IMR-90 (cell line): ENCODE results near the gene MBNL3. TPM values are rescaled to one million over a fixed set of nuclear protein-coding genes. Genes with fewer than 3 reads are reported as not detected.

Source experiments
- ATAC-seq: fragments of 200-7000 bp; cut with Tn5 transposase; 2 replicates; pipeline ENCODE4 v1.9.1; 2020; ENCODE audit warnings: low read depth, mild to moderate bottlenecking, moderate library complexity
- BruUV-seq: library from RNA; stranded (reverse); fragments of 400-500 nt; replicated peaks from 2 replicates; lab custom pipeline; 2021; lab: Mats Ljungman, UMichigan
- CTCF ChIA-PET: fragments of 300-600 bp; formaldehyde crosslinking; extraction: SDS; loops from one replicate; lab custom pipeline; 2021; ENCODE audit warnings: antibody characterized with exemption; lab: Yijun Ruan, JAX
- POLR2A ChIA-PET: fragments of 300-600 bp; sonication (Branson Sonifier 250); formaldehyde crosslinking; loops from one replicate; lab custom pipeline; 2022; ENCODE audit warnings: antibody characterized with exemption; ENCODE audit not compliant: unreplicated experiment; lab: Charles Lee
- DNase-seq: peaks from one replicate; pipeline ENCODE4 v3.0.0; 2013
- H2AFZ ChIP-seq: replicated peaks from 2 replicates; pipeline ENCODE3; 2013; ENCODE audit warnings: low read length, mild to moderate bottlenecking; ENCODE audit not compliant: poor library complexity
- H2AK5ac ChIP-seq: 2 replicates; pipeline ENCODE4 v1.6.1; 2013; ENCODE audit warnings: low read depth, low read length, inconsistent platforms
- H2AK9ac ChIP-seq: replicated peaks from 2 replicates; pipeline ENCODE3; 2013; ENCODE audit warnings: mild to moderate bottlenecking, low read depth, low read length, moderate library complexity; ENCODE audit not compliant: poor library complexity
- H2BK120ac ChIP-seq: 2 replicates; pipeline ENCODE4 v1.6.1; 2013; ENCODE audit warnings: low read depth, low read length, inconsistent platforms
- H2BK15ac ChIP-seq: 3 replicates; pipeline ENCODE4 v1.6.1; 2013; ENCODE audit warnings: low read depth, low read length, inconsistent platforms
- H2BK20ac ChIP-seq: 2 replicates; pipeline ENCODE4 v1.6.1; 2013; ENCODE audit warnings: low read depth, mild to moderate bottlenecking, inconsistent platforms, low read length, moderate library complexity
- H2BK5ac ChIP-seq: 2 replicates; pipeline ENCODE4 v1.6.1; 2013; ENCODE audit warnings: mild to moderate bottlenecking, low read depth, low read length, inconsistent platforms; ENCODE audit not compliant: poor library complexity, severe bottlenecking
- H3K14ac ChIP-seq: replicated peaks from 2 replicates; pipeline ENCODE4 v1.6.1; 2013; ENCODE audit warnings: low read depth, low read length, inconsistent platforms
- H3K18ac ChIP-seq: 2 replicates; pipeline ENCODE4 v1.6.1; 2013; ENCODE audit warnings: low read depth, low read length, control low read depth
- H3K23ac ChIP-seq: 2 replicates; pipeline ENCODE4 v1.6.1; 2013; ENCODE audit warnings: low read depth, low read length, inconsistent platforms
- H3K27ac ChIP-seq: 2 replicates; pipeline ENCODE4 v1.5.1; 2013; ENCODE audit warnings: mild to moderate bottlenecking, control low read depth, low read length; ENCODE audit not compliant: insufficient read depth
- H3K27me3 ChIP-seq: 2 replicates; pipeline ENCODE4 v1.6.1; 2013; ENCODE audit warnings: low read length; ENCODE audit not compliant: control insufficient read depth, insufficient read depth
- H3K36me3 ChIP-seq: 2 replicates; pipeline ENCODE4 v1.6.1; 2013; ENCODE audit warnings: low read length, mixed read lengths; ENCODE audit not compliant: control insufficient read depth, insufficient read depth
- H3K4ac ChIP-seq: 2 replicates; pipeline ENCODE4 v1.6.1; 2013; ENCODE audit warnings: low read depth, low read length, inconsistent platforms
- H3K4me1 ChIP-seq: 2 replicates; pipeline ENCODE4 v1.6.1; 2013; ENCODE audit warnings: low read length, mixed read lengths; ENCODE audit not compliant: control insufficient read depth, insufficient read depth
- H3K4me2 ChIP-seq: 2 replicates; pipeline ENCODE4 v1.6.1; 2013; ENCODE audit warnings: low read depth, mild to moderate bottlenecking, control low read depth, low read length, moderate library complexity
- H3K4me3 ChIP-seq: 2 replicates; pipeline ENCODE4 v1.5.1; 2013; ENCODE audit warnings: low read depth, mild to moderate bottlenecking, control low read depth, low read length, moderate library complexity; ENCODE audit not compliant: insufficient read depth
- H3K56ac ChIP-seq: 2 replicates; pipeline ENCODE4 v1.6.1; 2013; ENCODE audit warnings: low read length, inconsistent platforms; ENCODE audit not compliant: insufficient read depth; ENCODE audit errors: extremely low read depth
- H3K79me1 ChIP-seq, 2 experiments: 2 replicates each; pipeline ENCODE4 v1.6.1; 2013; ENCODE audit warnings: low read length in 2 of 2, inconsistent platforms in 1 of 2, low read depth in 1 of 2
- H3K9ac ChIP-seq: 2 replicates; pipeline ENCODE4 v1.6.1; 2013; ENCODE audit warnings: low read depth, low read length, control low read depth
- H3K9me1 ChIP-seq: 2 replicates; pipeline ENCODE4 v1.6.1; 2013; ENCODE audit warnings: low read length, inconsistent platforms; ENCODE audit not compliant: insufficient read depth
- H3K9me3 ChIP-seq: 2 replicates; pipeline ENCODE4 v1.6.1; 2013; ENCODE audit warnings: low read length; ENCODE audit not compliant: control insufficient read depth, insufficient read depth
- H4K20me1 ChIP-seq: 2 replicates; pipeline ENCODE4 v1.6.1; 2013; ENCODE audit warnings: low read length, inconsistent platforms; ENCODE audit not compliant: insufficient read depth
- H4K5ac ChIP-seq: 2 replicates; pipeline ENCODE4 v1.6.1; 2013; ENCODE audit warnings: mild to moderate bottlenecking, low read depth, low read length, control low read depth
- H4K8ac ChIP-seq, 2 experiments: 2 replicates each; pipeline ENCODE4 v1.6.1; 2013; ENCODE audit warnings: low read depth in 2 of 2, low read length in 2 of 2, control low read depth in 1 of 2, inconsistent platforms in 1 of 2
- H4K91ac ChIP-seq: 2 replicates; pipeline ENCODE4 v1.6.1; 2013; ENCODE audit warnings: low read depth, low read length, inconsistent platforms; ENCODE audit not compliant: insufficient read depth
- BHLHE40 ChIP-seq: fragments of 150-350 bp; IDR thresholded peaks from 2 replicates; pipeline ENCODE4 v1.6.1; 2016; ENCODE audit warnings: mild to moderate bottlenecking, low read depth, low read length
- CEBPB ChIP-seq: IDR thresholded peaks from 2 replicates; pipeline ENCODE4 v1.6.1; 2012; ENCODE audit warnings: low read depth, low read length, improper control_type of control experiment
- CHD1 ChIP-seq: IDR thresholded peaks from 2 replicates; pipeline ENCODE4 v1.6.1; 2012; ENCODE audit warnings: low read depth, low read length, improper control_type of control experiment
- CTCF ChIP-seq: conservative IDR thresholded peaks from 2 replicates; pipeline ENCODE4 v1.5.1; 2012; ENCODE audit warnings: mild to moderate bottlenecking, low read depth, low read length, improper control_type of control experiment
- FOS ChIP-seq: fragments of 150-350 bp; IDR thresholded peaks from 2 replicates; pipeline ENCODE4 v1.6.1; 2016; ENCODE audit warnings: low read depth, low read length
- MAFK ChIP-seq: IDR thresholded peaks from 2 replicates; pipeline ENCODE4 v1.6.1; 2012; ENCODE audit warnings: low read depth, low read length, improper control_type of control experiment
- MAZ ChIP-seq: IDR thresholded peaks from 2 replicates; pipeline ENCODE4 v1.6.1; 2012; ENCODE audit warnings: low read depth, mild to moderate bottlenecking, low read length, improper control_type of control experiment, moderate library complexity, borderline replicate concordance
- MXI1 ChIP-seq: IDR thresholded peaks from 2 replicates; pipeline ENCODE4 v1.6.1; 2012; ENCODE audit warnings: low read depth, mild to moderate bottlenecking, low read length, moderate library complexity, borderline replicate concordance
- NFE2L2 ChIP-seq: fragments of 150-350 bp; IDR thresholded peaks from 2 replicates; pipeline ENCODE4 v1.6.1; 2016; ENCODE audit warnings: low read depth, mild to moderate bottlenecking, low read length
- POLR2A ChIP-seq: IDR thresholded peaks from 2 replicates; pipeline ENCODE4 v1.6.1; 2012; ENCODE audit warnings: mild to moderate bottlenecking, low read depth, low read length
- RAD21 ChIP-seq: IDR thresholded peaks from 2 replicates; pipeline ENCODE4 v1.6.1; 2012; ENCODE audit warnings: low read length, improper control_type of control experiment
- RCOR1 ChIP-seq: IDR thresholded peaks from 2 replicates; pipeline ENCODE4 v1.6.1; 2012; ENCODE audit warnings: mild to moderate bottlenecking, low read length, improper control_type of control experiment; ENCODE audit not compliant: insufficient replicate concordance
- RFX5 ChIP-seq: IDR thresholded peaks from 2 replicates; pipeline ENCODE4 v1.8.0; 2012; ENCODE audit warnings: low read depth, mild to moderate bottlenecking, low read length, moderate library complexity
- SMC3 ChIP-seq: fragments of 150-350 bp; IDR thresholded peaks from 2 replicates; pipeline ENCODE4 v1.6.1; 2016; ENCODE audit warnings: low read depth, mild to moderate bottlenecking, antibody characterized with exemption, low read length, moderate library complexity
- USF2 ChIP-seq: fragments of 150-350 bp; IDR thresholded peaks from 2 replicates; pipeline ENCODE4 v1.6.1; 2017; ENCODE audit warnings: mild to moderate bottlenecking, antibody characterized with exemption, low read length, low read depth
- WGBS, 2 experiments: methylation state at CpG; one replicate each; pipeline versions ENCODE4 v1.1.5 to v1.1.7; 2013; ENCODE audit warnings: missing lambda C conversion rate in 2 of 2; ENCODE audit not compliant: insufficient read length in 1 of 2; ENCODE audit errors: extremely low coverage in 2 of 2; 5-methylcytosine and 5-hydroxymethylcytosine counted together
- dilution Hi-C: fragments of 300-500 bp; cut with HindIII; formaldehyde crosslinking; loops from one replicate; pipeline ENCODE4 v1.14.3; 2018; ENCODE audit warnings: low sequenced_read_pairs; ENCODE audit not compliant: unreplicated experiment
- in situ Hi-C: fragments of 300-500 bp; cut with MboI; formaldehyde crosslinking; loops from 3 replicates; pipeline ENCODE4 v1.14.3; 2019; ENCODE audit warnings: low sequenced_read_pairs, inconsistent platforms, mixed read lengths
- intact Hi-C: fragments of 100-400 bp; cut with micrococcal nuclease; formaldehyde crosslinking; loops from 2 replicates; pipeline ENCODE4 v1.10.0; 2022
- polyA plus RNA-seq, 3 experiments: library from polyadenylated mRNA; depleted of rRNA; stranded (reverse); fragments of >200 nt; gene quantifications; 2 replicates each; pipeline ENCODE4 v1.2.3, GENCODE V29; 2012; ENCODE audit warnings: low replicate concordance in 1 of 3
- total RNA-seq: library from RNA; depleted of rRNA; stranded (reverse); fragments of >200 nt; gene quantifications from 2 replicates; pipeline ENCODE4 v1.2.3, GENCODE V29; 2012
- TF ChIP-seq, protein P1 (sequence below): fragments of 150-350 bp; IDR thresholded peaks from 2 replicates; pipeline ENCODE4 v1.6.1; 2016; ENCODE audit warnings: low read depth, mild to moderate bottlenecking, low read length, moderate library complexity, borderline replicate concordance

MBNL3 gene
- total and polyA plus RNA-seq, 2 of the 4 experiments (the other 2 are of a cell fraction): 0.32 to 1.1 TPM

GRCh38 chrX:132330156-132330729 lies 158.6 kb downstream of the MBNL3 start:
- no peaks in the 10 kb centered on the region for H4K20me1 ChIP-seq
- H4K8ac ChIP-seq: no peak overlapping the region
- H3K4me1 ChIP-seq: no peaks in the 10 kb centered on the region
- H2BK15ac ChIP-seq: no peak overlapping the region
- no peaks in the 10 kb centered on the region for H3K9me1 ChIP-seq
- no peak overlapping the region for H3K18ac ChIP-seq
- H2AFZ ChIP-seq: no peak overlapping the region
- no peak overlapping the region for H4K91ac ChIP-seq
- dilution Hi-C loops: no loop called here
- no peak overlapping the region for H3K4ac ChIP-seq
- peaks cover 2% of the 10 kb centered on the region; the same call in 1 of the 2 replicates for H3K9me3 ChIP-seq
- no peak overlapping the region for H3K27ac ChIP-seq
- no peaks in the 10 kb centered on the region for H3K79me1 ChIP-seq
- no peak overlapping the region for H2AK5ac ChIP-seq
- no peak overlapping the region for H3K56ac ChIP-seq
- in situ Hi-C loops: no loop called here
- BruUV-seq: no TSS peak
- no peak overlapping the region for H3K4me2 ChIP-seq
- no peak overlapping the region for H3K14ac ChIP-seq
- POLR2A ChIA-PET: no interaction called here
- CTCF ChIA-PET: no interaction called here
- WGBS, 2 experiments: no CpG with 5 or more reads among the region's 2 CpGs
- no peak overlapping the region for H3K9ac ChIP-seq
- no peak overlapping the region for H2BK5ac ChIP-seq
- intact Hi-C loops: no loop called here
- DNase-seq (no peak), ATAC-seq (no peak)
- no peaks in the 10 kb centered on the region for H3K36me3 ChIP-seq
- no peak overlapping the region for H3K23ac ChIP-seq
- H2BK120ac ChIP-seq: no peak overlapping the region
- H2AK9ac ChIP-seq: no peak overlapping the region
- H3K27me3 ChIP-seq: no peaks in the 10 kb centered on the region; the same call in 1 of the 2 replicates
- H4K5ac ChIP-seq: no peak overlapping the region
- no peak for TF ChIP-seq MXI1
- no peak for TF ChIP-seq SMC3
- TF ChIP-seq RFX5: no peak
- TF ChIP-seq NFE2L2: no peak
- TF ChIP-seq USF2: no peak
- no peak for TF ChIP-seq CEBPB
- TF ChIP-seq RAD21: no peak
- no peak for TF ChIP-seq CHD1
- TF ChIP-seq, protein P1, sequence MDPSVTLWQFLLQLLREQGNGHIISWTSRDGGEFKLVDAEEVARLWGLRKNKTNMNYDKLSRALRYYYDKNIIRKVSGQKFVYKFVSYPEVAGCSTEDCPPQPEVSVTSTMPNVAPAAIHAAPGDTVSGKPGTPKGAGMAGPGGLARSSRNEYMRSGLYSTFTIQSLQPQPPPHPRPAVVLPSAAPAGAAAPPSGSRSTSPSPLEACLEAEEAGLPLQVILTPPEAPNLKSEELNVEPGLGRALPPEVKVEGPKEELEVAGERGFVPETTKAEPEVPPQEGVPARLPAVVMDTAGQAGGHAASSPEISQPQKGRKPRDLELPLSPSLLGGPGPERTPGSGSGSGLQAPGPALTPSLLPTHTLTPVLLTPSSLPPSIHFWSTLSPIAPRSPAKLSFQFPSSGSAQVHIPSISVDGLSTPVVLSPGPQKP: no peak
- TF ChIP-seq RCOR1: no peak
- TF ChIP-seq BHLHE40: no peak
- no peak for TF ChIP-seq FOS
- TF ChIP-seq CTCF: no peak
- TF ChIP-seq POLR2A: no peak
- TF ChIP-seq MAFK: no peak
- TF ChIP-seq MAZ: no peak
- no peak overlapping the region for H3K4me3 ChIP-seq
- no peak overlapping the region for H2BK20ac ChIP-seq
